ENCODE data around the gene FAM151A.
"Not testable (repeated sequence)": the region's sequence is repeated elsewhere in the genome, so short reads cannot be mapped to it uniquely, and the experiment has no call there.

The FAM151A gene

DNA sequence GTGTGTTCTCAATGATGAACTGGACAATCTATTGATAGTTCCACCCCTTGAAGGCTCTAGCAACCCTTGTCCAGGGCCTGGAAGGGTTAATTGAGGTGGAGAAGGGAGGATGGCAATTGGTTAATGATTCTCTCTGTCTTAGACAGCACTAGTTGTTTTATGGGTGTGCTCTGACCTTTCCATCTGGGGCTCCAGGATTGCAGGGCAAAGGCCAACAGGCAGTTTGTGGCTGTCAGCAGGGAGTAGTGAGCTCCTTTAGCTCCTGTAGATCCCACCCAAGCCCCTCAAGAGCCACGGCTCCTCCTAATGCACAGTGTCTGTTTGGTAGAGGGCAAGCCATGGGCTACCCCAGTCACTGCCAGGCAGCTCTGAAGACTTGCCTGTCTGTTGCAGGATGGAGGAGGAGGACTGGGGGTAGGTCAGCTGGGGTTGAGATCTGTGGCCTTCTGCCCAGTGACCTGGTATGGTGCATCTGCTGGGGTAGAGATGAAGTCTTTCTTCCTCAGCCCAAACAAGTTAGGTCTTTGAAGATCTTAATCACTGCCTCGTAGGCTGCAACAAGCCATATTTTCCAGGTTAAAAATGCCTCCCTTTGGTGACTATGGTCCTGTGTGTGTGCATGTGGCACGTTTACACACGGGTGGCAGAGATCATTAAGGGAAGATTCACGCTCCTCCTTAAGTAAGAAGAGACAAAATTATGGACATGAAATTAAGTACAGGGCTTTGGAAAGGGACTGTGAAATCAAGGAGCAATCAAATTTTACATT, 26.0 kb upstream of the FAM151A start:
- TF ChIP-seq, protein P1, sequence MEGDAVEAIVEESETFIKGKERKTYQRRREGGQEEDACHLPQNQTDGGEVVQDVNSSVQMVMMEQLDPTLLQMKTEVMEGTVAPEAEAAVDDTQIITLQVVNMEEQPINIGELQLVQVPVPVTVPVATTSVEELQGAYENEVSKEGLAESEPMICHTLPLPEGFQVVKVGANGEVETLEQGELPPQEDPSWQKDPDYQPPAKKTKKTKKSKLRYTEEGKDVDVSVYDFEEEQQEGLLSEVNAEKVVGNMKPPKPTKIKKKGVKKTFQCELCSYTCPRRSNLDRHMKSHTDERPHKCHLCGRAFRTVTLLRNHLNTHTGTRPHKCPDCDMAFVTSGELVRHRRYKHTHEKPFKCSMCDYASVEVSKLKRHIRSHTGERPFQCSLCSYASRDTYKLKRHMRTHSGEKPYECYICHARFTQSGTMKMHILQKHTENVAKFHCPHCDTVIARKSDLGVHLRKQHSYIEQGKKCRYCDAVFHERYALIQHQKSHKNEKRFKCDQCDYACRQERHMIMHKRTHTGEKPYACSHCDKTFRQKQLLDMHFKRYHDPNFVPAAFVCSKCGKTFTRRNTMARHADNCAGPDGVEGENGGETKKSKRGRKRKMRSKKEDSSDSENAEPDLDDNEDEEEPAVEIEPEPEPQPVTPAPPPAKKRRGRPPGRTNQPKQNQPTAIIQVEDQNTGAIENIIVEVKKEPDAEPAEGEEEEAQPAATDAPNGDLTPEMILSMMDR (conservative IDR thresholded peaks at IDR 0.05): no peak
- no peak overlapping the region for H3K27ac ChIP-seq

DNA sequence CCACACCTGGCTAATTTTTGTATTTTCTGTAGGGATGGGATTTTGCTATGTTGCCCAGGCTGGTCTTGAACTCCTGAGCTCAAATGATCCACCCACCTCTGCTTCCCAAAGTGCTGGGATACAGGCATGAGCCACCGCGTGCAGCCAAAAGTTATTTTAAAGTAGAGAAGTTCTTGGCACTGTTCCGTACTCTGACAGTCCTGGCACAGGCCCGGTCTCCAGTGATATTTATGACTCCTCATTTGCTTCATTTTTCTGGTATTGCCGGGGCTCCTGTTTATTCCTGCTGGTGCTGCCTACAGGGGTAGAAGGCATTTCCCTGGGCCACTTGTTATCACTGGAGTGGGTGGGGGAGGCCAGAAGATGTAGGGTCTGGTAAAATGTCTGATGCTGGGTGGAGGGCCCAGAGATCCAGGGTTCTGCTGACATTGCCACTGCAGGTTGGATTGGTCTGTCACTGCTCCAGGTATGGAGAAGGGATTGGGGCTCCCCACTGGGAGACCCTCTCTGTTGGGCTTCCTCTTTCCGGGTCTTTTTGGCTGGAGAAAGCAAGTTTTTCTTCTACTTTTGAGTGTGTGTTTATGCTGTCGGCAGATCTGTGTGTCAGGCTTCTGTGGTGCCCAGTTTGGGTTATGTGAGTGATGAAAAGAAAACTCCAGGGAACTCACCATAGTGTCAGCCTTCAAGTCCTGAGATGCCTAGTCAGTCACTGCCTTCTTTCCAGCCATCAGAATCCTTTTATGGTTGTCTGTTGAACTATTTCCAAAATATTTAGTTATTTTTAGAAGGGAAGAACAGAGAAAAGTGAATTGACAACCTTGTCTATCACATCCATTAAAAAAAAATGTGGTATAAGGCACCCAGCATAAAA, 22.7 kb upstream of the FAM151A start:
- no peak overlapping the region for H3K27ac ChIP-seq
- TF ChIP-seq, protein P1 (conservative IDR thresholded peaks at IDR 0.05): no peak

DNA sequence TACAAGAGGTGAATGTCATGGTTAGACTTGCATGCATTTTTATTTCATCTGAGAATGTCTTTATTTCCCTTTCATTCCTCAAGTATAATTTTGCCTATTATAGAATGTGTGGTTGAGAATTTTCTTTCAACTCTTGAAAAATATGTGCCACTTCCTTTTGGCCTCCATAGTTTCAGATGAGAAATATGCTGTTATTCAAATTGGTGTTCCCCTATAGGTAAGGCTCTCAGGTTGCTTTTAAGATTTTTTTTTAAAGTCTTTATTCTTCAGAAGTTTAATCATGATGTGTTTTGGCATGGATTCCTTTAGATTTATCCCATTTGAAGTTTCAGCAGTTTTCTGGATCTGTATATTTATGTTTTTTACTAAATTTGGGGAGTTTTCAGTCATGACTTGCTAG, 20.4 kb upstream of the FAM151A start:
- TF ChIP-seq, protein P1 (conservative IDR thresholded peaks at IDR 0.05): no peak
- H3K27ac ChIP-seq: no peak overlapping the region

DNA sequence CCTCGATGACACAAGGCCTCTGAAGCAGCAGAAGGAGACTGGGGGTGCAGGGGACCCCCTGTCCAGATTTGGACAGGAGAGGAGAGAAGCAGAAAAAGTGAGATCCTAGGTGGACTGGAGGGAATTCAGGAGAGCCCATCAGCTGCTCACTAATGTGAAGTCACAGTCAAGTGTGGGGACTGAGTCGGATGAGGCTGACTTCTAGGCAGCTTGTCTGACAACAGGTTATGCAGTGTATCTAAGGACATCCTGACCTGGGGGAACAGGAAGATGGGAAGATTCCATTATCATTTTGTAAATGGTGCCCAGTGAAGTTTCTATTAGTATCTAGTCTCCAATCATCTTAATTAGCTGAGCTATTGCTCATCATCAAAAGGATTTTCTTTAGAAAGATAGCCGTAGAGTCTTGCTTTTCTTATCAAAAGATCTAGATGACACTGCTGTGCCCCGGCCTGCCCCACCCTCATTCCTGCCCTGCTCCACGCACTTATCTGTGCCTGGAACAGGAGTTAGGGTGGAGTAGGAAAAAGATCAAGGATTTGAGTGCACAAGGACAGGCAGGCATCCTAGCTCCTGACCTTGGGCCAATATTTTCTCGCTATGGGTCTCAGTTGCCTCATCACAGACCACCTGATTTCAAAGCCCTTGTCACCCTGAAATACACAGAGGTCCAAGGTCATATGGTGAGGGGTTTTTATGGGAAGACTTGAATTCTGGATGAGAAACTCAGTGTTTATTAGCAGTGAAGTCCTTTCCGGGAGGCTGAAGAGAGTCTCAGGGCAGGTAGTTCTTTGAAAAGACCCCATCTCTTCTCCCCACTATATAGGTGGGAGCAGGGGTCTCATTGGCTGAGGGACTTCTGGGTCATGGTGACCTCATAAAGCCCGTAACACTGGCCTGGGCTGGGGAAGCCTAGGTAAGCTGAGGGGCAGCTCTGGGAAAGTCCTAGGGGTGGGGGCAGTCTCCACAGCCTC, 17.8 kb upstream of the FAM151A start, which contains the start of gene MROH7:
Gene MROH7 (plus strand): TSS at position 924 of the 974 bp plus-strand sequence. CDS start 11,141 bp downstream, outside the sequence.
- TF ChIP-seq, protein P1 (conservative IDR thresholded peaks at IDR 0.05): no peak
- no peak within 1 kb of the TSS for H3K27ac ChIP-seq

DNA sequence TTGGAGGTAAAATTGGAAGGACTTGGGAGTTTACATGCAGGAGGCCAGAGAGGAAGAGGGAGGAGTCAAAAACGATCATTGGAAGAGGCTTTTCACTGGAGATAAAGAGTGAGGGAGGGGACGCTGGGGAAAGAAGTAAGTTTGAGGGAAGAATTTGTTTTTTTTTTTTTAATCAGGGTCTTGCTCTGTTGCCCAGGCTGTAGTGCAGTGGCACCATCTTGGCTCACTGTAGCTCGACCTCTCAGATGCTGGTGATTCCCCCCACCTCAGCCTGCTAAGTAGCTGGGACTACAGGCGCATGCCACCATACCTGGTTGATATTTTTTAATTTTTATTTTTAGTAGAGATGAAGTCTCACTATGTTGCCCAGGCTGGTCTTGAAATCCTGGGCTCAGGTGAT, 17.0 kb upstream of the FAM151A start:
- TF ChIP-seq, protein P1 (conservative IDR thresholded peaks at IDR 0.05): no peak
- H3K27ac ChIP-seq: no peak overlapping the region

DNA sequence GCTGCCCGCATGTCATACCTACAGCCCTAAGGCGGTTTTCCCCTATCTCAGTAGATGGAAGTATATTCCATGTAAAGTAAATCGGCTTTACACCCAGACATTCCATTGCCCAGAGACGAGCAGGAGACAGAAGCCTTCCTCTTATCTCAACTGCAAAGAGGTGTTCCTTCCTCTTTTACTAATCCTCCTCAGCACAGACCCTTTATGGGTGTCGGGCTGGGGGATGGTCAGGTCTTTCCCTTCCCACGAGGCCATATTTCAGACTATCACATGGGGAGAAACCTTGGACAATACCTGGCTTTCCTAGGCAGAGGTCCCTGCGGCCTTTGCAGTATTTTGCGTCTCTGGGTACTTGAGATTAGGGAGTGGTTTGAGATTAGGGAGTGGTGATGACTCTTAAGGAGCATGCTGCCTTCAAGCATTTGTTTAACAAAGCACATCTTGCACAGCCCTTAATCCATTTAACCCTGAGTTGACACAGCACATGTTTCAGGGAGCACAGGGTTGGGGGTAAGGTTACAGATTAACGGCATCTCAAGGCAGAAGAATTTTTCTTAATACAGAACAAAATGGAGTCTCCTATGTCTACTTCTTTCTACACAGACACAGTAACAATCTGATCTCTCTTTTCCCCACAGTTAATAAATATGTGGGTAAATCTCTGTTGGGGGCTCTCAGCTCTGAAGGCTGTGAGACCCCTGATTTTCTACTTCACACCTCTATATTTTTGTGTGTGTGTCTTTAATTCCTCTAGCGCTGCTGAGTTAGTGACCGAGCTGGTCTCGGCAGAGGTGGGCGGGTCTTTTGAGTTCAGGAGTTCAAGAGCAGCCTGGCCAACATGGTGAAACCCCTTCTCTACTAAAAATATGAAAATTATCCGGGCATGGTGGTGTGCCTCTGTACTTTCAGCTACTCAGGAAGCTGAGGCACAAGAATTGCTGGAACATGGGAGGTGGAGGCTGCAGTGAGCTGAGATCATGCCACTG, 13.4 kb upstream of the FAM151A start:
- not testable (repeated sequence) for H3K27ac ChIP-seq

DNA sequence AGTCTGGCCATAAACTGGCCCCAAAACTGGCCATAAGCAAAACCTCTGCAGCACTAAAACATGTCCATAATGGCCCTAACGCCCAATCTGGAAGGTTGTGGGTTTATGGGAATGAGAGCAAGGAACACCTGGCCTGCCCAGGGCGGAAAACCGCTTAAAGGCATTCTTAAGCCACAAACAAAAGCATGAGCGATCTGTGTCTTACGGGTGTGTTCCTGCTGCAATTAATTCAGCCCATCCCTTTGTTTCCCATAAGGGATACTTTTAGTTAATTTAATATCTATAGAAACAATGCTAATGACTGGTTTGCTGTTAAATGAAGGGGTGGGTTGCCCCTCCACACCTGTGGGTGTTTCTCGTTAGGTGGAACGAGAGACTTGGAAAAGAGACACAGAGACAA, 12.5 kb upstream of the FAM151A start:
- not testable (repeated sequence) for H3K27ac ChIP-seq

Data from VCaP (cell line).